ENCODE results near the gene HDAC4.

DNA sequence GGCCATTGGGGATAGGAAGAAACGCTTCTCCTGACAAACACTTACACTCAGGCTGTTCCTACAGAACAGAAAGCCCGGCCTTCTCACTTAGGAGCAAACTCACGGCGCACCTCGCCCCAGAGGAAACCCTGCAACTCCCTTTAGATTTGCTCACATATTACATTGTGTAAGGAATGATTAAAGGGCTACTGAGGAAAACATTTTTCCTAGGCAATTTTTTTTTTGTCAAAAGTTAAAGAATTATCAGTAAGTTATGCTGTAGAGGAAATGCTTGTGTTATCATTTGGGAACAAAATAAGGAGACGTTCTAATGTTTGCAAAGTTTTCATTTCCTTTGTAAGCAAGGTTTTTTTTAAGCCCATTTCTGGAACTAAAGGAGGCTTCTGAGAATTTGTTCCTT is 264.1 kb downstream of the HDAC4 start:
- no peak for TF ChIP-seq TCF12 (IDR thresholded peaks at IDR 0.05; ENCODE audit: low read depth)
- TF ChIP-seq EP300 (IDR thresholded peaks at IDR 0.05; ENCODE audit: borderline replicate concordance): no peak
- TF ChIP-seq TAF1 (IDR thresholded peaks at IDR 0.05; ENCODE audit: low read depth): no peak
- TF ChIP-seq, protein P1, sequence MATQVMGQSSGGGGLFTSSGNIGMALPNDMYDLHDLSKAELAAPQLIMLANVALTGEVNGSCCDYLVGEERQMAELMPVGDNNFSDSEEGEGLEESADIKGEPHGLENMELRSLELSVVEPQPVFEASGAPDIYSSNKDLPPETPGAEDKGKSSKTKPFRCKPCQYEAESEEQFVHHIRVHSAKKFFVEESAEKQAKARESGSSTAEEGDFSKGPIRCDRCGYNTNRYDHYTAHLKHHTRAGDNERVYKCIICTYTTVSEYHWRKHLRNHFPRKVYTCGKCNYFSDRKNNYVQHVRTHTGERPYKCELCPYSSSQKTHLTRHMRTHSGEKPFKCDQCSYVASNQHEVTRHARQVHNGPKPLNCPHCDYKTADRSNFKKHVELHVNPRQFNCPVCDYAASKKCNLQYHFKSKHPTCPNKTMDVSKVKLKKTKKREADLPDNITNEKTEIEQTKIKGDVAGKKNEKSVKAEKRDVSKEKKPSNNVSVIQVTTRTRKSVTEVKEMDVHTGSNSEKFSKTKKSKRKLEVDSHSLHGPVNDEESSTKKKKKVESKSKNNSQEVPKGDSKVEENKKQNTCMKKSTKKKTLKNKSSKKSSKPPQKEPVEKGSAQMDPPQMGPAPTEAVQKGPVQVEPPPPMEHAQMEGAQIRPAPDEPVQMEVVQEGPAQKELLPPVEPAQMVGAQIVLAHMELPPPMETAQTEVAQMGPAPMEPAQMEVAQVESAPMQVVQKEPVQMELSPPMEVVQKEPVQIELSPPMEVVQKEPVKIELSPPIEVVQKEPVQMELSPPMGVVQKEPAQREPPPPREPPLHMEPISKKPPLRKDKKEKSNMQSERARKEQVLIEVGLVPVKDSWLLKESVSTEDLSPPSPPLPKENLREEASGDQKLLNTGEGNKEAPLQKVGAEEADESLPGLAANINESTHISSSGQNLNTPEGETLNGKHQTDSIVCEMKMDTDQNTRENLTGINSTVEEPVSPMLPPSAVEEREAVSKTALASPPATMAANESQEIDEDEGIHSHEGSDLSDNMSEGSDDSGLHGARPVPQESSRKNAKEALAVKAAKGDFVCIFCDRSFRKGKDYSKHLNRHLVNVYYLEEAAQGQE (IDR thresholded peaks at IDR 0.05; ENCODE audit: low read depth): no peak
- TF ChIP-seq CREB1 (IDR thresholded peaks at IDR 0.05; ENCODE audit: low read depth): no peak
- TF ChIP-seq, protein P2, sequence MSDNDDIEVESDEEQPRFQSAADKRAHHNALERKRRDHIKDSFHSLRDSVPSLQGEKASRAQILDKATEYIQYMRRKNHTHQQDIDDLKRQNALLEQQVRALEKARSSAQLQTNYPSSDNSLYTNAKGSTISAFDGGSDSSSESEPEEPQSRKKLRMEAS (IDR thresholded peaks at IDR 0.05): no peak
- no peak for TF ChIP-seq NFIC (IDR thresholded peaks at IDR 0.05)
- no peak for TF ChIP-seq YY1 (IDR thresholded peaks at IDR 0.05; ENCODE audit: low read depth)
- no peak for TF ChIP-seq FOXM1 (IDR thresholded peaks at IDR 0.05; ENCODE audit: borderline replicate concordance, low read depth)
- TF ChIP-seq RAD21 (IDR thresholded peaks at IDR 0.05; ENCODE audit: low read depth): no peak

All from Ishikawa (cell line).